OCI-LY7 (cell line): Measurements from ENCODE around the gene PPP1R7. TPM values are rescaled to one million over a fixed set of nuclear protein-coding genes. Genes with fewer than 3 reads are reported as not detected.

ENCODE experiments used
- BruUV-seq: library from RNA; stranded (reverse); fragments of 400-500 nt; replicated peaks from 2 replicates; lab custom pipeline; 2021; lab: Mats Ljungman, UMichigan
- CTCF ChIA-PET: fragments of 300-600 bp; sonication (Branson Sonifier 250); formaldehyde crosslinking; loops from one replicate; lab custom pipeline; 2022; ENCODE audit warnings: antibody characterized with exemption; ENCODE audit not compliant: unreplicated experiment; lab: Charles Lee
- POLR2A ChIA-PET: fragments of 300-600 bp; sonication (Branson Sonifier 250); formaldehyde crosslinking; loops from one replicate; lab custom pipeline; 2022; ENCODE audit warnings: antibody characterized with exemption; lab: Charles Lee
- DNase-seq: peaks from one replicate; pipeline ENCODE4 v3.0.0-alpha.2; 2015; ENCODE audit warnings: low spot score
- H2AFZ ChIP-seq: fragments of 200-600 bp; sonication (generic), shearing (Covaris generic); 2 replicates; pipeline ENCODE4 v1.6.1; 2014; ENCODE audit warnings: mild to moderate bottlenecking, antibody characterized with exemption, low read length, moderate library complexity
- H3K27ac ChIP-seq: fragments of 200-600 bp; sonication (generic); 2 replicates; pipeline ENCODE4 v1.5.1; 2014; ENCODE audit warnings: mixed run types, low read depth, mild to moderate bottlenecking, moderate library complexity, low read length, inconsistent platforms; ENCODE audit not compliant: poor library complexity, severe bottlenecking
- H3K36me3 ChIP-seq: fragments of 200-600 bp; sonication (generic); 2 replicates; pipeline ENCODE4 v1.6.1; 2014; ENCODE audit warnings: mild to moderate bottlenecking, antibody characterized with exemption, low read length, moderate library complexity, mixed read lengths; ENCODE audit not compliant: insufficient read depth
- H3K4me1 ChIP-seq: fragments of 200-600 bp; sonication (generic); 2 replicates; pipeline ENCODE4 v1.5.1; 2014; ENCODE audit warnings: mild to moderate bottlenecking, low read length; ENCODE audit not compliant: insufficient read depth, poor library complexity, severe bottlenecking
- H3K4me2 ChIP-seq: fragments of 200-600 bp; sonication (generic); 2 replicates; pipeline ENCODE4 v1.6.1; 2014; ENCODE audit warnings: mild to moderate bottlenecking, low read length
- H3K4me3 ChIP-seq: fragments of 200-600 bp; sonication (generic); 2 replicates; pipeline ENCODE4 v1.5.1; 2014; ENCODE audit warnings: mild to moderate bottlenecking, low read depth, low read length; ENCODE audit not compliant: poor library complexity, severe bottlenecking
- H3K79me2 ChIP-seq: fragments of 200-600 bp; sonication (generic); 2 replicates; pipeline ENCODE4 v1.6.1; 2016; ENCODE audit warnings: low read depth, mild to moderate bottlenecking, low read length, moderate library complexity, mixed read lengths; ENCODE audit not compliant: insufficient read depth
- H3K9me2 ChIP-seq: fragments of 200-600 bp; sonication (generic); 2 replicates; pipeline ENCODE4 v1.6.1; 2016; ENCODE audit warnings: mild to moderate bottlenecking, low read length, mixed read lengths; ENCODE audit not compliant: insufficient read depth
- H3K9me3 ChIP-seq: fragments of 200-600 bp; sonication (generic); 2 replicates; pipeline ENCODE4 v1.6.1; 2014; ENCODE audit warnings: mild to moderate bottlenecking, mixed run types, low read length, mixed read lengths
- H4K20me1 ChIP-seq: fragments of 200-600 bp; sonication (generic); 2 replicates; pipeline ENCODE4 v1.6.1; 2014; ENCODE audit warnings: mild to moderate bottlenecking, antibody characterized with exemption, low read length, moderate library complexity, mixed read lengths; ENCODE audit not compliant: insufficient read depth
- CTCF ChIP-seq: fragments of 200-600 bp; sonication (generic); conservative IDR thresholded peaks from 2 replicates; pipeline ENCODE4 v1.5.1; 2014; ENCODE audit warnings: mild to moderate bottlenecking, antibody characterized with exemption, low read length, moderate library complexity, mixed read lengths
- EZH2phosphoT487 ChIP-seq: fragments of 200-600 bp; sonication (generic); IDR thresholded peaks from 2 replicates; pipeline ENCODE4 v1.6.1; 2018; ENCODE audit warnings: low read depth, borderline replicate concordance, mild to moderate bottlenecking, mixed run types, antibody characterized with exemption, low read length, moderate library complexity, mixed read lengths
- intact Hi-C: fragments of 100-400 bp; cut with micrococcal nuclease; formaldehyde crosslinking; loops from one replicate; pipeline ENCODE4 v1.10.0; 2022; ENCODE audit not compliant: unreplicated experiment
- total RNA-seq, 2 experiments: library from RNA; depleted of rRNA in 1 of 2; stranded (reverse); fragments of >200 nt in 1 of 2; shearing (Covaris generic) in 1 of 2; gene quantifications; 2 replicates each; pipeline ENCODE4 v1.2.3, GENCODE V29; 2014 to 2022

Gene PPP1R7
- total RNA-seq, 2 experiments from 2014 or later, result 46.0 to 82.0 TPM

- Histone ChIP-seq H4K20me1 (no peaks in the 10 kb centered on the region), H3K27ac (no peak overlapping the region), H3K9me3 (no peaks in the 10 kb centered on the region), H3K36me3 (no peaks in the 10 kb centered on the region), H3K4me3 (no peak overlapping the region), H3K9me2 (no peaks in the 10 kb centered on the region), H3K4me2 (no peak overlapping the region), H3K4me1 (peaks cover 11% of the 10 kb centered on the region), H3K79me2 (no peaks in the 10 kb centered on the region), H2AFZ (no peak overlapping the region)
- DNase-seq, result no peak
- intact Hi-C loops, result loop anchor here (2.0 to 5.0 kb wide), 2 partner anchors 172 to 237 kb away; no protein-coding TSS in a partner anchor
- ChIA-PET POLR2A (no interaction called here), CTCF (no interaction called here)
- TF ChIP-seq CTCF (no peak), EZH2phosphoT487 (no peak)
- no TSS peak for BruUV-seq
Observed at GRCh38 chr2:241219856-241220356, 69.6 kb downstream of the PPP1R7 start.

- H3K4me1 ChIP-seq, result peaks cover 8% of the 10 kb centered on the region
- no peaks in the 10 kb centered on the region for H3K79me2 ChIP-seq
- no peak overlapping the region for H3K27ac ChIP-seq
- no TSS peak for BruUV-seq
- intact Hi-C loops, result no loop called here
- no peak overlapping the region for H3K4me2 ChIP-seq
- no peaks in the 10 kb centered on the region for H3K9me3 ChIP-seq
- H2AFZ ChIP-seq, result no peak overlapping the region
- no peak for DNase-seq
- H3K36me3 ChIP-seq, result peaks cover 16% of the 10 kb centered on the region
- ChIA-PET CTCF (no interaction called here), POLR2A (no interaction called here)
- H3K4me3 ChIP-seq, result no peak overlapping the region
- H3K9me2 ChIP-seq, result no peaks in the 10 kb centered on the region
- TF ChIP-seq CTCF (no peak), EZH2phosphoT487 (no peak)
- no peaks in the 10 kb centered on the region for H4K20me1 ChIP-seq
Observed at GRCh38 chr2:241223211-241224017, 73.1 kb downstream of the PPP1R7 start.
